Omental fat pad (tissue), 4 donors: Measurements from ENCODE around the gene SMIM9. TPM values are rescaled to one million over a fixed set of nuclear protein-coding genes. Genes with fewer than 3 reads are reported as not detected.
"Not testable (repeated sequence)": the region's sequence is repeated elsewhere in the genome, so short reads cannot be mapped to it uniquely, and the experiment has no call there.

Experiments used
- ATAC-seq: fragments of 150-250 bp; one replicate; pipeline ENCODE4 v1.9.1; 2016; ENCODE audit warnings: mild to moderate bottlenecking, moderate library complexity; ENCODE audit not compliant: low FRiP score
- DNase-seq: peaks from one replicate; pipeline ENCODE4 v3.0.0-alpha.2; 2019; ENCODE audit warnings: low spot score
- total RNA-seq, 4 donors: library from RNA; depleted of rRNA; stranded (reverse); fragments of >200 nt; gene quantifications; one replicate each; pipeline ENCODE4 v1.1.0, GENCODE V29; 2016
- TF ChIP-seq, protein P1 (sequence below), 3 donors: fragments of 450-650 bp; IDR thresholded peaks; one replicate each; pipeline ENCODE4 v1.5.1; 2016 to 2017; ENCODE audit warnings: antibody characterized with exemption in 3 of 3, mild to moderate bottlenecking in 3 of 3, moderate library complexity in 2 of 3

SMIM9 gene
- total RNA-seq, 4 donors from 2014 or later: 7.3 TPM; not detected in 3

DNA sequence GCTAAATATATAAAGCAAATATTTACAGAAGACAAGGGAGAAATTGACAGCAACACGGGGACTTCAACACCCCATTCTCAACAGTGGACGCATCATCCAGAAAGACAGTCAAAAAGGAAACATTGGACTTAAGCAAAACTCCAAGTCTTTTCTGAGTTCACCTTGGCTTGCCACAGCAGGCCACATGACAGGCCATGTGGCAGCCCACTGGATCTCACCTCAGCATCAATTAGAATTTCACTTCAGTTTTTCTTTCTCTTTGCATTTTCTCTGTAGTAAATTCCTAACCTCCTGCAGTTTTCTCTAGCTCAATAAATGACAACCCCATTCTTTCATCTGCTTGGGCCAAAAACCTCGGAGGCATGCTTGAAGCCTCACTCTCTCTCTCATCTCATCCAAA, 12.4 kb downstream of the SMIM9 start:
- ATAC-seq: no peak
- no peak for DNase-seq
- TF ChIP-seq, protein P1, sequence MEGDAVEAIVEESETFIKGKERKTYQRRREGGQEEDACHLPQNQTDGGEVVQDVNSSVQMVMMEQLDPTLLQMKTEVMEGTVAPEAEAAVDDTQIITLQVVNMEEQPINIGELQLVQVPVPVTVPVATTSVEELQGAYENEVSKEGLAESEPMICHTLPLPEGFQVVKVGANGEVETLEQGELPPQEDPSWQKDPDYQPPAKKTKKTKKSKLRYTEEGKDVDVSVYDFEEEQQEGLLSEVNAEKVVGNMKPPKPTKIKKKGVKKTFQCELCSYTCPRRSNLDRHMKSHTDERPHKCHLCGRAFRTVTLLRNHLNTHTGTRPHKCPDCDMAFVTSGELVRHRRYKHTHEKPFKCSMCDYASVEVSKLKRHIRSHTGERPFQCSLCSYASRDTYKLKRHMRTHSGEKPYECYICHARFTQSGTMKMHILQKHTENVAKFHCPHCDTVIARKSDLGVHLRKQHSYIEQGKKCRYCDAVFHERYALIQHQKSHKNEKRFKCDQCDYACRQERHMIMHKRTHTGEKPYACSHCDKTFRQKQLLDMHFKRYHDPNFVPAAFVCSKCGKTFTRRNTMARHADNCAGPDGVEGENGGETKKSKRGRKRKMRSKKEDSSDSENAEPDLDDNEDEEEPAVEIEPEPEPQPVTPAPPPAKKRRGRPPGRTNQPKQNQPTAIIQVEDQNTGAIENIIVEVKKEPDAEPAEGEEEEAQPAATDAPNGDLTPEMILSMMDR (IDR thresholded peaks at IDR 0.05): no peak

GRCh38 chrX:154821523-154821922, 12.9 kb downstream of the SMIM9 start:
- TF ChIP-seq, protein P1 (IDR thresholded peaks at IDR 0.05): no peak
- ATAC-seq: no peak

DNA sequence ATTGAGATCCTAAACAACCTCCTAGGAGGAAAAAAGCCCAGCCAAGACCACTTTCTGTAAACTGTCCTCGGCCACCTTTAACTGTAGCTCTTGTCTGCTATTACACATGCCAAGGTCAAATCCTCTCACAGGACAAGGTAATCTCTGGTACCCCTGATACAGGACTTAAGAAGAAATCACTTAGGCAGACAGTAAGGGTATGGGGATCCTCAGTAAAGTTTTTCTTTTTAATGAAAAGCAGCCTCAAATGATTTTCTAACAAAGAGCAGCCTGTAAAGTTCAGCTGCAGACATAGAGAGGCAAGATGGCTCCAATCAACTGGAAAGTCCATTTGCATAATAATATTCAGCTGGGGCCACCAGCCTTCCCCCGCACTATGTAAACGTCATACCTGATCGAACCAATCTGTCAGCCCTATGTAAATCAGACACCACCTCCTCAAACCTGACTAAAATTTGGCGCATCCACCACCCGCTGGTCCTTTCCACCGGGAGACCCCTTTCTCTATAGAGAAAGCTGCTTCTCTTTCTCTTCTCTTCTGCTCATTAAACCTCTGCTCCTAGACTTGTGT, 14.6 kb downstream of the SMIM9 start:
- TF ChIP-seq, protein P1 (IDR thresholded peaks at IDR 0.05): no peak
- DNase-seq (no peak), ATAC-seq (no peak)

More at GRCh38 chrX:154821523-154821922, 12.9 kb downstream of the SMIM9 start:
- DNase-seq: no peak

DNA sequence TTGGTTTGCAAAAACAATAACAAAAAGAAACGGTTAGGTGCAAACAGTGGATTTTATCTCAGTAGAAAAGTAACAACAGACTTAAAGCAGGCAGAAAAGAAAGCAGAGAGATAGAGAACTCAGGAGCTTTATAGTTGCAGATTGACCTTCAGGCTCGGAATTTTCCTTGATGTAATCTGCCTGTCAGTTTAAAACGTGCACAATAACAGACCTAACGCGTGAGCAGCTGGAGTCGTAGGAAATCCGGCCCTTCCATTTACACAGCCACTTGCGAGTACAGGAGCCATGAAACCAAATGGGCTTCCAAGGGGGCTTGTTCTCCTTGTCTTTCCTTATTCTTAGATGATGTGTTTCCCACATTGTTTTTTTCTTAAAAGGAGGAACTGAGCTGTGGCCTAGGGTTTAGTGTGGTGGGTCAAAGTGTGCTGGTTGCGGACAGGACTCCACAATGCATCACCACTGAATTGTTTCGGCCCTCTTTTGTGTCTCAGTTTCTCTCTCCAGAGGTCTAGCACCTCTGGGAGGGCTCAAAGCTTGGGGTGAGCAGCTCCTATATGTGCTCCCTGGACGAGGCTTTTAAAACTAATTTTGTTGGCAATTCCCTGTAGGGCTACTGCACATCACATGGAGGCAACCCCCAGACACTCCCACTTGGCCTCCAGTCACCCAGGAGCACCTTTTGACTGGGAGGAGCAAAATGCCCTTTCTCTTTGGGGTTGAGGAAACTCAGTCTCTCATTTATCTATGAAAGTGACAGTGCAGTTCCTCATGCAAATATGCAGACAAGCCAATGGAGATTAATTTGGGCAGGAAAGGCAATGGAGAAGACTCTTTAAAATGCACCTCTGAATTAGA, 15.3 kb downstream of the SMIM9 start:
- TF ChIP-seq, protein P1 (IDR thresholded peaks at IDR 0.05): no peak
- ATAC-seq (no peak), DNase-seq (no peak)

DNA sequence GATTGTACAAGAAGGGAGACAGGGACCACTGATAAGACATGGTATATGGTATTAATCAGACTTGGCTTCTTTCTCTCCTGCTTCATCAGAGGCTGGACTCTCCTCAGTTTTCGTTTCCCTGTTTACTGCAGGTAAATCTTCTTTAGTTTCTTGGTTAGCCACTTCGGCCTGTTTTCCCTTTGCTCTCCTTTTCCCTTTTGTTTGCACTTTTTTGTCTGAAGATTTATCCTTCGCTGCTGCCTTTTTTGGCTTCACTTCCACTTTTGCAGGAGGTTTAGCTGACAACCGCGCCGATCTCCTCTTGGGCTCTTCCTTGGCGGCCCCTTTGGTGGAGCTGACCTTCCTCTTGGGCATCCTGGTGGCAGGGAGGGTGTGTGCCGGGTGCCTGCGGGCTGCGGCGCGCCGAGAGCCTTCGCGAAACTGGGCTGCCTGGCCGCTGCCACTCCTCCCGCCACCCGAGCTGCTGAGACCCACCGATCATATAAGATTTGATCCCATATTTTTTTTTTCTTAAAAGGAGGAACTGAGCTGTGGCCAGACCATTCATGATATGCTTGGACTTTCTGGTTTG, 17.3 kb downstream of the SMIM9 start:
- not testable (repeated sequence) for DNase-seq, ATAC-seq

- ATAC-seq: not testable (repeated sequence)
These were observed 18.1 kb downstream of the SMIM9 start for GRCh38 chrX:154816326-154816898.

GRCh38 chrX:154815274-154815818, 19.1 kb downstream of the SMIM9 start:
- TF ChIP-seq, protein P1 (IDR thresholded peaks at IDR 0.05): no peak
- ATAC-seq (no peak), DNase-seq (no peak)

More at GRCh38 chrX:154816326-154816898, 18.1 kb downstream of the SMIM9 start:
- DNase-seq: not testable (repeated sequence)
